ENCODE measurements around the gene CLK1.
"Not testable (repeated sequence)": the region's sequence is repeated elsewhere in the genome, so short reads cannot be mapped to it uniquely, and the experiment has no call there.

Gene CLK1

GRCh38 chr2:200828104-200828503 is 36.4 kb downstream of the CLK1 start:
- ChIA-PET POLR2A (ENCODE audit: low non-redundant PET) (no interaction called here), CTCF (no interaction called here)
- DNase-seq (ENCODE audit: low spot score), result no peak
- TF ChIP-seq CTCF (conservative IDR thresholded peaks at IDR 0.05; ENCODE audit: low read depth), result no peak
- no peak overlapping the region for H3K27ac ChIP-seq

GRCh38 chr2:200821686-200822245 is 42.7 kb downstream of the CLK1 start:
- no peak for DNase-seq (ENCODE audit: low spot score)
- POLR2A ChIA-PET (ENCODE audit: low non-redundant PET), result no interaction called here
- no peak for TF ChIP-seq CTCF (conservative IDR thresholded peaks at IDR 0.05; ENCODE audit: low read depth)
- no peak overlapping the region; the same call in 1 of the 2 replicates for H3K27ac ChIP-seq
- CTCF ChIA-PET, result no interaction called here

- ChIA-PET POLR2A (ENCODE audit: low non-redundant PET) (no interaction called here), CTCF (no interaction called here)
- DNase-seq (ENCODE audit: low spot score), result no peak
- H3K27ac ChIP-seq, result no peak overlapping the region
- TF ChIP-seq CTCF (conservative IDR thresholded peaks at IDR 0.05; ENCODE audit: low read depth), result no peak
Observed at GRCh38 chr2:200820573-200821234, 43.8 kb downstream of the CLK1 start.

GRCh38 chr2:200818732-200819131 is 45.7 kb downstream of the CLK1 start:
- CTCF ChIA-PET, result interaction anchor here (1.1 kb wide), 1 partner anchor 105 kb away, joined by 3 read pairs; no protein-coding TSS in a partner anchor
- DNase-seq (ENCODE audit: low spot score); H3K27ac ChIP-seq; POLR2A ChIA-PET (ENCODE audit: low non-redundant PET): not testable (repeated sequence)

- no peak for TF ChIP-seq CTCF (conservative IDR thresholded peaks at IDR 0.05; ENCODE audit: low read depth)
- DNase-seq (ENCODE audit: low spot score), result no peak
- CTCF ChIA-PET, result interaction anchor here (0.7 kb wide), 1 partner anchor 12 kb away, joined by 3 read pairs; no protein-coding TSS in a partner anchor
- no peak overlapping the region for H3K27ac ChIP-seq
- POLR2A ChIA-PET (ENCODE audit: low non-redundant PET), result no interaction called here
Observed at GRCh38 chr2:200814917-200815316, 49.5 kb downstream of the CLK1 start.

GRCh38 chr2:200814276-200814815 is 50.1 kb downstream of the CLK1 start:
- DNase-seq (ENCODE audit: low spot score), result no peak
- POLR2A ChIA-PET (ENCODE audit: low non-redundant PET), result no interaction called here
- no peak overlapping the region for H3K27ac ChIP-seq

More at GRCh38 chr2:200814276-200814815, 50.1 kb downstream of the CLK1 start:
- TF ChIP-seq CTCF (conservative IDR thresholded peaks at IDR 0.05; ENCODE audit: low read depth), result no peak
- CTCF ChIA-PET, result interaction anchor here (0.6 to 1.2 kb wide), 3 partner anchors 12 to 101 kb away, joined by 3 to 7 read pairs (median 3); no protein-coding TSS in a partner anchor
